OCI-LY7 (cell line): ENCODE data around the gene PEX7. TPM values are rescaled to one million over a fixed set of nuclear protein-coding genes. Genes with fewer than 3 reads are reported as not detected.

Experiments
- BruUV-seq: library from RNA; stranded (reverse); fragments of 400-500 nt; replicated peaks from 2 replicates; lab custom pipeline; 2021; lab: Mats Ljungman, UMichigan
- CTCF ChIA-PET: fragments of 300-600 bp; sonication (Branson Sonifier 250); formaldehyde crosslinking; loops from one replicate; lab custom pipeline; 2022; ENCODE audit warnings: antibody characterized with exemption; ENCODE audit not compliant: unreplicated experiment; lab: Charles Lee
- POLR2A ChIA-PET: fragments of 300-600 bp; sonication (Branson Sonifier 250); formaldehyde crosslinking; loops from one replicate; lab custom pipeline; 2022; ENCODE audit warnings: antibody characterized with exemption; lab: Charles Lee
- DNase-seq: peaks from one replicate; pipeline ENCODE4 v3.0.0-alpha.2; 2015; ENCODE audit warnings: low spot score
- H2AFZ ChIP-seq: fragments of 200-600 bp; sonication (generic), shearing (Covaris generic); 2 replicates; pipeline ENCODE4 v1.6.1; 2014; ENCODE audit warnings: mild to moderate bottlenecking, antibody characterized with exemption, low read length, moderate library complexity
- H3K27ac ChIP-seq: fragments of 200-600 bp; sonication (generic); 2 replicates; pipeline ENCODE4 v1.5.1; 2014; ENCODE audit warnings: mixed run types, low read depth, mild to moderate bottlenecking, moderate library complexity, low read length, inconsistent platforms; ENCODE audit not compliant: poor library complexity, severe bottlenecking
- H3K36me3 ChIP-seq: fragments of 200-600 bp; sonication (generic); 2 replicates; pipeline ENCODE4 v1.6.1; 2014; ENCODE audit warnings: mild to moderate bottlenecking, antibody characterized with exemption, low read length, moderate library complexity, mixed read lengths; ENCODE audit not compliant: insufficient read depth
- H3K4me1 ChIP-seq: fragments of 200-600 bp; sonication (generic); 2 replicates; pipeline ENCODE4 v1.5.1; 2014; ENCODE audit warnings: mild to moderate bottlenecking, low read length; ENCODE audit not compliant: insufficient read depth, poor library complexity, severe bottlenecking
- H3K4me2 ChIP-seq: fragments of 200-600 bp; sonication (generic); 2 replicates; pipeline ENCODE4 v1.6.1; 2014; ENCODE audit warnings: mild to moderate bottlenecking, low read length
- H3K4me3 ChIP-seq: fragments of 200-600 bp; sonication (generic); 2 replicates; pipeline ENCODE4 v1.5.1; 2014; ENCODE audit warnings: mild to moderate bottlenecking, low read depth, low read length; ENCODE audit not compliant: poor library complexity, severe bottlenecking
- H3K79me2 ChIP-seq: fragments of 200-600 bp; sonication (generic); 2 replicates; pipeline ENCODE4 v1.6.1; 2016; ENCODE audit warnings: low read depth, mild to moderate bottlenecking, low read length, moderate library complexity, mixed read lengths; ENCODE audit not compliant: insufficient read depth
- H3K9me2 ChIP-seq: fragments of 200-600 bp; sonication (generic); 2 replicates; pipeline ENCODE4 v1.6.1; 2016; ENCODE audit warnings: mild to moderate bottlenecking, low read length, mixed read lengths; ENCODE audit not compliant: insufficient read depth
- H3K9me3 ChIP-seq: fragments of 200-600 bp; sonication (generic); 2 replicates; pipeline ENCODE4 v1.6.1; 2014; ENCODE audit warnings: mild to moderate bottlenecking, mixed run types, low read length, mixed read lengths
- H4K20me1 ChIP-seq: fragments of 200-600 bp; sonication (generic); 2 replicates; pipeline ENCODE4 v1.6.1; 2014; ENCODE audit warnings: mild to moderate bottlenecking, antibody characterized with exemption, low read length, moderate library complexity, mixed read lengths; ENCODE audit not compliant: insufficient read depth
- EZH2phosphoT487 ChIP-seq: fragments of 200-600 bp; sonication (generic); IDR thresholded peaks from 2 replicates; pipeline ENCODE4 v1.6.1; 2018; ENCODE audit warnings: low read depth, borderline replicate concordance, mild to moderate bottlenecking, mixed run types, antibody characterized with exemption, low read length, moderate library complexity, mixed read lengths
- intact Hi-C: fragments of 100-400 bp; cut with micrococcal nuclease; formaldehyde crosslinking; loops from one replicate; pipeline ENCODE4 v1.10.0; 2022; ENCODE audit not compliant: unreplicated experiment
- total RNA-seq, 2 experiments: library from RNA; depleted of rRNA in 1 of 2; stranded (reverse); fragments of >200 nt in 1 of 2; shearing (Covaris generic) in 1 of 2; gene quantifications; 2 replicates each; pipeline ENCODE4 v1.2.3, GENCODE V29; 2014 to 2022
- TF ChIP-seq, protein P1 (sequence below): fragments of 200-600 bp; sonication (generic); conservative IDR thresholded peaks from 2 replicates; pipeline ENCODE4 v1.5.1; 2014; ENCODE audit warnings: mild to moderate bottlenecking, antibody characterized with exemption, low read length, moderate library complexity, mixed read lengths

PEX7 gene
- total RNA-seq, 2 experiments from 2014 or later, result 5.8 to 8.4 TPM

GRCh38 chr6:136779682-136780081, 42.7 kb upstream of the PEX7 start:
- Histone ChIP-seq H3K27ac (no peak overlapping the region), H3K79me2 (peaks cover 62% of the 10 kb centered on the region; the same call in 1 of the 2 replicates), H3K9me3 (no peaks in the 10 kb centered on the region), H2AFZ (no peak overlapping the region), H4K20me1 (peaks cover 4% of the 10 kb centered on the region; the same call in 1 of the 2 replicates), H3K4me1 (peaks cover 21% of the 10 kb centered on the region), H3K4me2 (no peak overlapping the region), H3K9me2 (no peaks in the 10 kb centered on the region), H3K4me3 (no peak overlapping the region), H3K36me3 (no peaks in the 10 kb centered on the region; the same call in 1 of the 2 replicates)
- ChIA-PET POLR2A (no interaction called here), CTCF (no interaction called here)
- no peak for TF ChIP-seq EZH2phosphoT487
- TF ChIP-seq, protein P1, sequence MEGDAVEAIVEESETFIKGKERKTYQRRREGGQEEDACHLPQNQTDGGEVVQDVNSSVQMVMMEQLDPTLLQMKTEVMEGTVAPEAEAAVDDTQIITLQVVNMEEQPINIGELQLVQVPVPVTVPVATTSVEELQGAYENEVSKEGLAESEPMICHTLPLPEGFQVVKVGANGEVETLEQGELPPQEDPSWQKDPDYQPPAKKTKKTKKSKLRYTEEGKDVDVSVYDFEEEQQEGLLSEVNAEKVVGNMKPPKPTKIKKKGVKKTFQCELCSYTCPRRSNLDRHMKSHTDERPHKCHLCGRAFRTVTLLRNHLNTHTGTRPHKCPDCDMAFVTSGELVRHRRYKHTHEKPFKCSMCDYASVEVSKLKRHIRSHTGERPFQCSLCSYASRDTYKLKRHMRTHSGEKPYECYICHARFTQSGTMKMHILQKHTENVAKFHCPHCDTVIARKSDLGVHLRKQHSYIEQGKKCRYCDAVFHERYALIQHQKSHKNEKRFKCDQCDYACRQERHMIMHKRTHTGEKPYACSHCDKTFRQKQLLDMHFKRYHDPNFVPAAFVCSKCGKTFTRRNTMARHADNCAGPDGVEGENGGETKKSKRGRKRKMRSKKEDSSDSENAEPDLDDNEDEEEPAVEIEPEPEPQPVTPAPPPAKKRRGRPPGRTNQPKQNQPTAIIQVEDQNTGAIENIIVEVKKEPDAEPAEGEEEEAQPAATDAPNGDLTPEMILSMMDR, result no peak
- intact Hi-C loops, result no loop called here
- no peak for DNase-seq
- no TSS peak for BruUV-seq

- no peak overlapping the region for H3K4me2 ChIP-seq
- ChIA-PET POLR2A (interaction anchor here (1.0 to 2.2 kb wide), 5 partner anchors 9 to 93 kb away, joined by 3 to 6 read pairs (median 3); no protein-coding TSS in a partner anchor), CTCF (no interaction called here)
- peaks cover 71% of the 10 kb centered on the region; the same call in 1 of the 2 replicates for H3K79me2 ChIP-seq
- no peaks in the 10 kb centered on the region for H3K9me3 ChIP-seq
- no TSS peak for BruUV-seq
- DNase-seq, result no peak
- no peaks in the 10 kb centered on the region for H4K20me1 ChIP-seq
- H3K36me3 ChIP-seq, result no peaks in the 10 kb centered on the region; the same call in 1 of the 2 replicates
- no peak overlapping the region for H3K27ac ChIP-seq
- no peaks in the 10 kb centered on the region for H3K9me2 ChIP-seq
- H2AFZ ChIP-seq, result no peak overlapping the region
- intact Hi-C loops, result no loop called here
- peaks cover 34% of the 10 kb centered on the region for H3K4me1 ChIP-seq
- TF ChIP-seq EZH2phosphoT487, result no peak
- TF ChIP-seq, protein P1, result no peak
- no peak overlapping the region for H3K4me3 ChIP-seq
Observed at GRCh38 chr6:136780972-136781371, 41.4 kb upstream of the PEX7 start.

- peaks cover 41% of the 10 kb centered on the region for H3K4me1 ChIP-seq
- peaks cover 6% of the 10 kb centered on the region for H3K36me3 ChIP-seq
- H3K4me3 ChIP-seq, result no peak overlapping the region
- H2AFZ ChIP-seq, result no peak overlapping the region
- H3K9me3 ChIP-seq, result no peaks in the 10 kb centered on the region
- no peak for DNase-seq
- H3K4me2 ChIP-seq, result no peak overlapping the region
- H3K79me2 ChIP-seq, result peaks cover 71% of the 10 kb centered on the region
- ChIA-PET POLR2A (interaction anchor here (0.7 to 2.2 kb wide), 6 partner anchors 8 to 58 kb away, joined by 3 to 11 read pairs (median 6); no protein-coding TSS in a partner anchor), CTCF (no interaction called here)
- no TSS peak for BruUV-seq
- intact Hi-C loops, result no loop called here
- no peaks in the 10 kb centered on the region for H3K9me2 ChIP-seq
- no peak for TF ChIP-seq EZH2phosphoT487
- TF ChIP-seq, protein P1, result no peak
- H3K27ac ChIP-seq, result no peak overlapping the region
- no peaks in the 10 kb centered on the region for H4K20me1 ChIP-seq
Observed at GRCh38 chr6:136782021-136782770, 40.2 kb upstream of the PEX7 start.
